Duodenal mucosa (tissue), 2 donors: Measurements from ENCODE around the gene PPP1R37.
A peak's percentile ranks its signal among the peaks of the same experiment; 100 is the strongest.
"Not testable (repeated sequence)": the region's sequence is repeated elsewhere in the genome, so short reads cannot be mapped to it uniquely, and the experiment has no call there.

ENCODE experiments used
- H3K27ac ChIP-seq: one replicate; pipeline ENCODE4 v1.7.0; 2013; ENCODE audit warnings: low read depth, low read length
- H3K27me3 ChIP-seq, 2 donors: one replicate each; pipeline ENCODE4 v1.7.0; 2013; ENCODE audit warnings: low read length in 2 of 2, control low read depth in 1 of 2; ENCODE audit not compliant: insufficient read depth in 2 of 2, control insufficient read depth in 1 of 2
- H3K36me3 ChIP-seq, 2 donors: one replicate each; pipeline ENCODE4 v1.7.0; 2013; ENCODE audit warnings: low read length in 2 of 2, control low read depth in 1 of 2; ENCODE audit not compliant: insufficient read depth in 2 of 2, control insufficient read depth in 1 of 2
- H3K4me1 ChIP-seq, 2 donors: one replicate each; pipeline ENCODE4 v1.7.0; 2013; ENCODE audit warnings: low read length in 2 of 2, control low read depth in 1 of 2; ENCODE audit not compliant: insufficient read depth in 2 of 2, control insufficient read depth in 1 of 2
- H3K4me3 ChIP-seq, 2 donors: one replicate each; pipeline ENCODE4 v1.7.0; 2013; ENCODE audit warnings: low read length in 2 of 2, low read depth in 1 of 2
- H3K9ac ChIP-seq, 2 donors: one replicate each; pipeline ENCODE4 v1.7.0; 2013; ENCODE audit warnings: low read length in 2 of 2, low read depth in 1 of 2
- H3K9me3 ChIP-seq, 2 donors: one replicate each; pipeline ENCODE4 v1.7.0; 2013; ENCODE audit warnings: low read length in 2 of 2, control low read depth in 1 of 2; ENCODE audit not compliant: control insufficient read depth in 1 of 2

The PPP1R37 gene

DNA sequence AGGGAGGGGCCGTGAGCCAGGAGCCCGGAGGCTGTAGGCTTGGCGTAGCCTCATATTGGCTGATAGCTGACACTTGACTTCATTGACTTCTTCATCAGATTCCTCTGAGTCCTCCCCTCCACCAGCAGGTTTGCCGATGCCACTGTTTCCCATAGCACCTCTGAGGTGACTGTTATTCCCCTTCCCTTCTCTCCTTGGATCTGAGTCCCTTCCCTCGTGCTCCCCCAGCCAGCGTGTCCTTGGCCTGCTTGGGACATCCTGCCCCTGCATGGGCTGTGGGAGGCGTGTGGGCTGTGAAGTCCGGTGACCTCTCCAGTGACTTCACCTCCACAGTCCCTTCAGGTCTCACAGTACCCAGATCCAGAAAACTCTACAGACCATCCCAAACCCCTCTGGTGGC lies 8.8 kb downstream of the PPP1R37 start:
- Histone ChIP-seq H3K9ac (peak overlapping the region in 1 of 2 donors; percentile 25), H3K36me3 (peaks cover 0 to 1% of the 10 kb centered on the region in 2 donors), H3K4me1 (peaks cover 84 to 87% of the 10 kb centered on the region in 2 donors), H3K4me3 (no peak overlapping the region), H3K27me3 (no peaks in the 10 kb centered on the region), H3K9me3 (no peaks in the 10 kb centered on the region), H3K27ac (no peak overlapping the region)

DNA sequence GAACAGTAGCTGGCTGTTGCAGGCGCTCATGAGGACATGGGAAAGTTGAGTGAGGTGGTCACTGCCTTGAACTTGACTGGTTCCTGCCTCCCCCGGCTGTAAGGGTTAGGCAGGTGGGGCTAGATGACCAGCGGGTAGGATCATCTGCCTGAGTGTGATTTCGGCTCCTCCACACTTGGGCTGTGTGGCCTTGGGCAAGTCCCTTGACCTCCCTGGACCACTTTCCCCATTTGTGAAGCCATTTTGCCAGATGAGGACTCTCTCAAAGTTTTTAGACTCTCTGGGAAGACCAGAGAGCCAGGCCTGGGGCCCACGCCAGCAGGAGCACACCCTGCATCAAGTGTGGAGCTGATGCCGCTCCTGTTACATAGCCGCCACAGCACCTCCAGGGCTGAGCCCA lies 9.5 kb downstream of the PPP1R37 start:
- Histone ChIP-seq H3K9me3 (no peaks in the 10 kb centered on the region), H3K27ac (no peak overlapping the region), H3K36me3 (no peaks in the 10 kb centered on the region), H3K27me3 (no peaks in the 10 kb centered on the region), H3K4me1 (peaks cover 80 to 81% of the 10 kb centered on the region in 2 donors), H3K4me3 (no peak overlapping the region), H3K9ac (no peak overlapping the region)

DNA sequence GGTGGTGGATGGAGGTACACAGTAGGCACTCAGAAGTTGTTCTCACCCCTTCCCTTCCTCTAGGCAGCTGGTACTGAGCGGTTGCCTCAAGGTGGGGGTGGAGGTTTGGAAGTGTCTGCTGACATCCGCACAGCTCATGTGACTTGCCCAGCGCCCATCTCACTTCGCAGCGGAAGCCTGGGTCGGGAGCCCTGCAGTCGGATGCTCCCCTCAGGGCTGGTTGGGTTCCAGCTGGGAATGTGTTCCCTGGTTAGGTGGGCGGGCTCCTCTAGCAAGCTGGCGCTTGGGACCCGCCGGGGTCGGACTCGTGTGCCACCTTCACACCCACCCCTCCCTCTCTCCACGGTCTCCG lies 10.2 kb downstream of the PPP1R37 start:
- H3K4me3 ChIP-seq: peak overlapping the region in 1 of 2 donors; percentile 39
- no peaks in the 10 kb centered on the region for H3K27me3 ChIP-seq
- H3K27ac ChIP-seq: no peak overlapping the region
- peak overlapping the region in 1 of 2 donors; percentile 7 for H3K9ac ChIP-seq
- H3K4me1 ChIP-seq: peaks cover 74% of the 10 kb centered on the region in 2 donors
- H3K9me3 ChIP-seq: no peaks in the 10 kb centered on the region
- H3K36me3 ChIP-seq: no peaks in the 10 kb centered on the region

- Histone ChIP-seq H3K27ac (no peak overlapping the region), H3K36me3 (no peaks in the 10 kb centered on the region), H3K4me1 (peaks cover 68 to 69% of the 10 kb centered on the region in 2 donors), H3K27me3 (no peaks in the 10 kb centered on the region), H3K9me3 (no peaks in the 10 kb centered on the region), H3K9ac (peak overlapping the region; percentile 7 to 29), H3K4me3 (peak overlapping the region in 1 of 2 donors; percentile 39)
Observed at GRCh38 chr19:45103508-45104319, 10.7 kb downstream of the PPP1R37 start.

- no peak overlapping the region for H3K27ac ChIP-seq
Observed at GRCh38 chr19:45104658-45105349, 11.8 kb downstream of the PPP1R37 start.

DNA sequence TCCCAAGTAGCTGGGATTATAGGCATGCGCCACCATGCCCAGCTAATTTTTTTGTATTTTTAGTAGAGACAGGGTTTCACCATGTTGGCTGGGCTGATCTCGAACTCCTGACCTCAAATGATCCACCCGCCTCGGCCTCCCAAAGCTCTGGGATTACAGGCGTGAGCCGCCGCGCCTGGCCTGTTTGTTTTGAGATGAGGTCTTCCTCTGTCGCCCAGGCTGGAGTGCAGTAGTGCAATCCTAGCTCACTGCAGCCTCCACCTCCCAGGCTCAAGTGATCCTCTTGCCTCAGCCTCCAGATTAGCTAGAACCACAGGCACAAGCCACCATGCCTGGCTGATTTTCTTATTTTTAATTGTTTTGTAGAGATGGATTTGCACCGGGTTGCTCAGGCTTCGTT lies 13.4 kb downstream of the PPP1R37 start:
- not testable (repeated sequence) for H3K27me3 ChIP-seq, H3K36me3 ChIP-seq, H3K9me3 ChIP-seq, H3K27ac ChIP-seq, H3K4me3 ChIP-seq, H3K9ac ChIP-seq
- peaks cover 42 to 43% of the 10 kb centered on the region in 2 donors for H3K4me1 ChIP-seq

More at GRCh38 chr19:45104658-45105349, 11.8 kb downstream of the PPP1R37 start:
- no peaks in the 10 kb centered on the region for H3K36me3 ChIP-seq
- H3K9ac ChIP-seq: peak overlapping the region; percentile 7 to 29
- no peaks in the 10 kb centered on the region for H3K27me3 ChIP-seq
- no peaks in the 10 kb centered on the region for H3K9me3 ChIP-seq
- H3K4me1 ChIP-seq: peaks cover 57 to 58% of the 10 kb centered on the region in 2 donors
- H3K4me3 ChIP-seq: no peak overlapping the region

DNA sequence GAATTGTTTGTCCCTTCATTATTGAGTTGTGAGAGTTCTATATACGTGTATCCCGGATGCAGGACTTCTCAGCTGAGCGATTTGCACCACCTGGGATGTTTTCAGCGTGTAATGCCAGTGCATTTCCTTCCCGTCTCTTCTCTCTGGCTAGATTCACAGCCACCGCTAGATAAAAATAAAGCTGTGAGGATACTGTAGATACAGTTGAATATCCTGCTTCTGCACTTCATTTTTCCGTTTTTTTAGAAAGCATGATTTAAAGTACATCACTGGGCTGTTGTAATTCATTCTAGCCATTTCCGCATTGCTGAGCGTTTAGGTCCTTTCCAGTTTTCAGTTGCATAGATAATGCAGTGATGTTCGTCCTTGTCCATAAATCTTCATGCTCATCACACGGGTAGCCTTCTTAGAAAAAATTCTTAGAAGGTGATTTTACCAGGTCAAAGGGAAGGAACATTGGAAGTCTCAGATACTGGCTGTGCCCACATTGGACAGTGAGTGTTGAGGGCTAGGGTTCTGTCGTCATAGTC lies 14.7 kb downstream of the PPP1R37 start:
- Histone ChIP-seq H3K9ac (no peak overlapping the region), H3K27ac (no peak overlapping the region), H3K4me3 (no peak overlapping the region), H3K27me3 (no peaks in the 10 kb centered on the region), H3K9me3 (no peaks in the 10 kb centered on the region), H3K36me3 (peaks cover 0 to 3% of the 10 kb centered on the region in 2 donors), H3K4me1 (peaks cover 35 to 37% of the 10 kb centered on the region in 2 donors)

GRCh38 chr19:45110851-45111266 lies 17.9 kb downstream of the PPP1R37 start:
- Histone ChIP-seq H3K4me1 (peaks cover 23 to 25% of the 10 kb centered on the region in 2 donors), H3K4me3 (no peak overlapping the region), H3K9ac (no peak overlapping the region), H3K36me3 (peaks cover 0 to 3% of the 10 kb centered on the region in 2 donors), H3K27ac (no peak overlapping the region), H3K27me3 (no peaks in the 10 kb centered on the region), H3K9me3 (no peaks in the 10 kb centered on the region)

GRCh38 chr19:45112111-45112827 lies 19.3 kb downstream of the PPP1R37 start:
- H3K4me1 ChIP-seq: peaks cover 33 to 35% of the 10 kb centered on the region in 2 donors
- no peaks in the 10 kb centered on the region for H3K9me3 ChIP-seq
- H3K27me3 ChIP-seq: no peaks in the 10 kb centered on the region
- H3K36me3 ChIP-seq: peaks cover 0 to 3% of the 10 kb centered on the region in 2 donors
- H3K27ac ChIP-seq: no peak overlapping the region
- peak overlapping the region in 1 of 2 donors; percentile 26 for H3K9ac ChIP-seq
- no peak overlapping the region for H3K4me3 ChIP-seq
